ENCODE data around the gene MTR.

GRCh38 chr1:236945002-236945401, 149.9 kb downstream of the MTR start:
- TF ChIP-seq CTCF (IDR thresholded peaks at IDR 0.05) (no peak), ZFX (IDR thresholded peaks at IDR 0.05; ENCODE audit: borderline replicate concordance) (no peak)
